ENCODE data around the gene KCNMA1.

- no peak for TF ChIP-seq EP300 (IDR thresholded peaks at IDR 0.05; ENCODE audit: low read depth)
- no peak for TF ChIP-seq CTCF (IDR thresholded peaks at IDR 0.05)
- TF ChIP-seq POLR2A (IDR thresholded peaks at IDR 0.05) = no peak
- no peak for TF ChIP-seq POLR2AphosphoS5 (IDR thresholded peaks at IDR 0.05)
Observed at GRCh38 chr10:77490534-77491314, 146.9 kb downstream of the KCNMA1 start.
